GM12873 (cell line): ENCODE measurements around the gene SMLR1.
A peak's percentile ranks its signal among the peaks of the same experiment; 100 is the strongest.

Source experiments
- CTCF ChIP-seq: IDR thresholded peaks from 2 replicates; pipeline ENCODE4 v1.5.1; 2012; ENCODE audit warnings: low read depth, mild to moderate bottlenecking, moderate library complexity, low read length, control low read depth; ENCODE audit not compliant: insufficient read depth; ENCODE audit errors: missing control alignments

Gene SMLR1

GRCh38 chr6:130838250-130838860 lies 11.1 kb downstream of the SMLR1 start:
- no peak for TF ChIP-seq CTCF

- TF ChIP-seq CTCF = no peak
Observed at GRCh38 chr6:130838951-130839350, 11.7 kb downstream of the SMLR1 start.

- TF ChIP-seq CTCF = no peak
Observed at GRCh38 chr6:130839379-130839778, 12.2 kb downstream of the SMLR1 start.

- TF ChIP-seq CTCF = no peak
Observed at GRCh38 chr6:130840050-130840449, 12.8 kb downstream of the SMLR1 start.

- TF ChIP-seq CTCF = no peak
Observed at GRCh38 chr6:130841128-130841728, 14.0 kb downstream of the SMLR1 start.

GRCh38 chr6:130843575-130844320 lies 16.5 kb downstream of the SMLR1 start:
- peak; percentile 50 for TF ChIP-seq CTCF

- TF ChIP-seq CTCF = no peak
Observed at GRCh38 chr6:130846501-130846900, 19.3 kb downstream of the SMLR1 start.
